SW 1271 (cell line): ENCODE results near the gene MYLK.

Experiments
- DNase-seq, 2 experiments: peaks; one replicate each; lab custom pipeline; 2025; lab: John Stamatoyannopoulos, UW

MYLK gene

GRCh38 chr3:123831420-123831819 lies 52.7 kb downstream of the MYLK start:
- DNase-seq, result peak in 1 of 2 experiments; percentile 10

- no peak for DNase-seq
These were observed 62.2 kb downstream of the MYLK start for GRCh38 chr3:123821920-123822319.

- DNase-seq, result no peak
These were observed 64.2 kb downstream of the MYLK start for GRCh38 chr3:123819949-123820348.

GRCh38 chr3:123818921-123819429 lies 65.2 kb downstream of the MYLK start:
- peak in 1 of 2 experiments; percentile 55 for DNase-seq

- no peak for DNase-seq
These were observed 65.7 kb downstream of the MYLK start for GRCh38 chr3:123818324-123818920.

DNA sequence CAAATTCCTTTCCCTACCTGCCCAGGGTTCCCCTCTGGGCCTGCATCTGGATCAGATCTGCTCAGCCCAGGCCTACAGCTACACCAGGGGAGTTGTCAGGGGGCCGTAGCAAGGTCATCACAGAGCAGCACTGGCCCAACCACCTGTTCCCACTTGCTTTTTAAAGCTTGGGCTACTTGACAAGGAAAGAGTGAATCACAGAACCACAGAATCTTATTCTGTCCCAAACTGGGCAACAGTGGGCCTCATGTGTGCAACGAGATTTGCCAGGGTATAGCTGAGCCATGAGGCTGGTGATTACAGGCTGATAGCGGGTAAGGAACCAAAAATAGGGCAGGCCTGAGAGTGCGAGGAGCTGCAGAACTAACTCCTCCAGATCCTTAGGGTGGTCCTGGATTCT lies 66.7 kb downstream of the MYLK start:
- no peak for DNase-seq

GRCh38 chr3:123816673-123817207 lies 67.4 kb downstream of the MYLK start:
- DNase-seq, result peak in 1 of 2 experiments; percentile 55

DNA sequence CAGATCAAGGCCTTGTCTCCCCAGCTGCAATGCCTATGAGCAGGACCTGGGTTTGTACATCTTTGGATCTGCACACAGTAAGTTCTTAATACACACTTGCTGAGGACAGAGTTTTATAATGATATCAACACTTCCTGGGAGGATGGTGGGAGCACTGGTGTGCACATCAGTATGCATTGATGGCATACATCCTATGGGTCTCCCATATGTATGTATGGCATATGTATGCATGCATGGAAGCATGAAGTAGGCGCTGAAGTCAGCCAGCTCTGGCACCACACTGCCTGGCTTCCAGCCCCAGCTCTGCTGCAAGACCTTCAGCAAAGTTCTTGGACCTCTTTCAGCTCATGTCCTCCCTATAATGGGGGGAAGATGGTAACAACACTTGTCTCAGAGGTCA lies 68.2 kb downstream of the MYLK start:
- DNase-seq, result no peak

DNA sequence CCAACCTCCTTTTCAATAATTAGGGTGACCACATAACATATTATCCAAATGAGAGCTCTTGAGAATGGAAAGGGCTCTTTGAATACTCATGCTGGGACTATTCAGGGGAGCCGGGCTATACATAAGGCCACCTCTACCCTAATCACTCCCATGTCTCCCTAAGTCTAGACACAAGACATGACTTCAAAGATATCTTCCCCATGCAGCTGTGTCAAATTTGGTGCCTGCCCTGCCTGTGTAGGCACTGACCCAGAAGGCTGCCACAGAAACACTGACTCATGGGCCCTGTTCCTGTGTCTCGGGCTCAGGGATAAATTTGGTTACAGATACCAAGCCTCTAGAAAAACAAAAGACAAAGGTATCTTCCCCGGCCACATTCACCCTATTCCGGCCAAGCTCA lies 70.3 kb downstream of the MYLK start:
- DNase-seq, result no peak

GRCh38 chr3:123809597-123809996 lies 74.5 kb downstream of the MYLK start:
- DNase-seq, result peak in 1 of 2 experiments; percentile 6

GRCh38 chr3:123808812-123809211 lies 75.3 kb downstream of the MYLK start:
- DNase-seq, result no peak

DNA sequence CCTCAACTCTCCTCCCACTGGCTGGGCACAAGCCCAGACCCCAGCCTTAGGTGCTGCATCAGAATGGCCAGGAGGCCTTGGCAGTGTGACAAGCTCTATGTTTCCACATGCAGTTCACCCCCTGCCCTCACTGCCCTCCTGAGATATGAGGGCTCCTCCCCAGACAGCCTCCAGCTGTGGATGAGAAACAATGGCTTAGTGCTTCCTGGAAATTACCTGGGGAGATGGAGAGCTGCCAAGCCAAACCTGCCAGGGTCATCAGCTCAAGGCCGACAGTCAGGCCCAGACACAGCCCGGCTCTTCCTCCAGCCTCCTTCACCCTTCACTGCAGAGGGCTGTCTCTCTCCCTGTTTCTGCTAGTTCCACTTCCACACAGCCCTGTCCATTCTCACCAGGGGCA lies 76.3 kb downstream of the MYLK start:
- no peak for DNase-seq

DNA sequence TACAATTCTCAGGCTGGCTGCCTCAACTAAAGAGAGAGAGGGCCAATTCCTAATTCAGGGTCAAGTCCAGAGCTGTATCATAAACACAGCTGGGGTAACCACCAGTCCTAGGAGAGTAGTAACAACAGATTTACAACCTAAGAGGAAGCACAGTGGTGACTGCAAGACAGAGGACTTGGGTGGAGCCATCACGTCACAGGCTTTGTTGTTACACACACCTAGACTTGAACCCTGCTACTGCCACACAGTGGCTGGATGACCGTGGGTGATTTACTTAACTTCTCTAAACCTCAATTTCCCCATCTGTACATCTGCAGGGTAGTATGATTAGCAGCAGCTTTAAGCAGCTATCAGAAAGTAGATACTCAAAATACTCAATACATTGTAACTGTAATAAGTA lies 78.6 kb downstream of the MYLK start:
- no peak for DNase-seq

GRCh38 chr3:123805101-123805500 lies 79.0 kb downstream of the MYLK start:
- no peak for DNase-seq

DNA sequence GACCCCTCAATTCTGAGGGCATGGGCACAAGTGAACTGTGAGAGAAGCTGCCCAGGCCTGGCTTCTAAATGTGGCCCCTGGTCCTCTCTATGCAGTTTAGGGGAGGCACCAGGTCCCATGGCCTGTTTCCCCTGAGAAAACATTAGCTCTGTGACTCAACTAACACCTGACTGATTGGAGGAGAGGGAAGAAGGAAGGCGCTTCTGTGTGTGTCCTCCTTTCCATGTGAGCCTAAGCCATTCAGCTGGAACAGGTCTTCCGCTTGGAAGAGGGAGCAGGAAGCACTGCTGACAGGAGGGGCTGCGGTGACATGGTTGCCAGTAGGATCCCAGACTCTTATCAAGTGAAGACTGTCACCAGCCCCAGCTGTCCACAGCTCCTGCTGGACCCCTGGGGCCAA lies 79.5 kb downstream of the MYLK start:
- DNase-seq, result no peak

DNA sequence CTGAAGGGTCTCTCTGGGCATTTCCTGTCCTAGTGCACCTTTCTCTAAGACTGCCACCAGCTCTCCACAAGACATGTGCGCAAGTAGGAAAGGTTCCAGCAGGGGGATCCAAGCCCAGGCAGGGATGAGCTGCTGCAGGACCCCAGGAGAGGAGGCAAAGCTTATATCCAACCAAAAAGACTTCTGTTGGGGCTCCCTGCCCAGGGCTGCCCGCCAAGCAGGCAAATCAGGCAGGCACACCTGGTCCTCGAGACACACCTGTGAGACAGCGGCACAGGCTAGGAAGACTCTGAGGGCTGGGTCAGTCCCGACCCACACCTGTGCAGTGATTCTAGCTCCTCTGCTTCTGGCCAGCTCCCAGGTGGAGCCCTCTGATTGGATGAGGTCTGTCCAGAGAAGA lies 80.6 kb downstream of the MYLK start:
- no peak for DNase-seq

DNA sequence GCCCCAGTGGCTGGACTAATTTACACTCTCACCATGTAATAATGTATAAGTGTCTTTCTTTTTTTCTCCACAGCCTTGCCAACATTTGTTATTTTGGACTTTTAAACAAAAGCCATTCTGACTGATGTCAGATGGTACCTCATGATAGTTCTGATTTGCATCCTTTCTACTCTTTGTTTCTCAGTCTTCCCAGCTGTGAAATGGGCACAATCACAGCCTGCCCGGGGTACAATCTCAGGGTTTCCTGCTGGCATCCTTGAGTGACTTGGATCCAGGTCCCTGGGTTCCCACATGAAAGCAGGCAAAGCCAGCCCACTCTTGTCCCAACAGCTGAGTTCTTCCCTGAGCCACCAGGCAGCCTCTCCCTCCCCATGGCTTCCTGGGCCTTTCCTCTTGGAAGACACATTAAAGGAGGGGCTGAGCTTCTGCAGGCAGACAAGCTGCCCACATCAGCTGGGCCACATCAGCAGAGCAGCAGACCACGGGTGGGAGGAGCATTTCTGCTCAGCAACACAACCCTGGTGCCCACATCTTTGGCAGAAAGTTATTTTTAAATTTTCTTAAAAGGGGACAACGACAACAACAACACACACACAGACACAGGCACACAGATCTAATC lies 82.0 kb downstream of the MYLK start:
- DNase-seq, result no peak

DNA sequence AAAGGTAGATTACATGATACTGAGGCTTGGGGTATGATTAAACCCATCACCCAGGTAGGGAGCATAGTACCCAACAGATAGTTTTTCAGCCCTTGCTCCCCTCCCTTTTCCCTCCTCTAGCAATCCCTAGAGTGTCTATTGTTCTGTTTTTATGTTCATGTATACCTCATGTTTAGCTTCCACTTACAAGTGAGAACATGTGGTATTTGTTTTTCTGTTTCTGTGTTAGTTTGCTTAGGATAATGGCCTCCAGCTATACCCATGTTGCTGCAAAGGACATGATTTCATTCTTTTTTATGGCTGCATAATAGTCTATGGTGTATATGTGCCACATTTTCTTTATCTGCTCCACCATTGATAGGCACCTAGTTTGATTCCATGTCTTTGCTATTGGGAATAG lies 82.7 kb downstream of the MYLK start:
- no peak for DNase-seq

DNA sequence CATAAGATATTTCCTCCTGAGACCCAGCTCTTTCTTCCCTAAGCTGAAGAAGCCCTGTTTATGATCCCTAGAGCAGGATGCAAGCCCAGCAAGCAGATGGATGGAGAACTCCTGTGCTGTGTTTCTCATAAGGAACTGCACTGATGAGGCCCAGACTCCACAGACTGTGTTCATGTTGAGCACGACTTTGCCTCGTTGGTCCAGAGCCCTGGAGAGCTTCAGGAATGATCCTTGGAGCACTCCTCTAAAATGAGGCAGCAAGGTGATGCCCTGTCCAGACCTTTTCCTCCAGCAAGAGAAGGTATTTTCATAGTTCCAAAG lies 83.8 kb downstream of the MYLK start:
- no peak for DNase-seq

DNA sequence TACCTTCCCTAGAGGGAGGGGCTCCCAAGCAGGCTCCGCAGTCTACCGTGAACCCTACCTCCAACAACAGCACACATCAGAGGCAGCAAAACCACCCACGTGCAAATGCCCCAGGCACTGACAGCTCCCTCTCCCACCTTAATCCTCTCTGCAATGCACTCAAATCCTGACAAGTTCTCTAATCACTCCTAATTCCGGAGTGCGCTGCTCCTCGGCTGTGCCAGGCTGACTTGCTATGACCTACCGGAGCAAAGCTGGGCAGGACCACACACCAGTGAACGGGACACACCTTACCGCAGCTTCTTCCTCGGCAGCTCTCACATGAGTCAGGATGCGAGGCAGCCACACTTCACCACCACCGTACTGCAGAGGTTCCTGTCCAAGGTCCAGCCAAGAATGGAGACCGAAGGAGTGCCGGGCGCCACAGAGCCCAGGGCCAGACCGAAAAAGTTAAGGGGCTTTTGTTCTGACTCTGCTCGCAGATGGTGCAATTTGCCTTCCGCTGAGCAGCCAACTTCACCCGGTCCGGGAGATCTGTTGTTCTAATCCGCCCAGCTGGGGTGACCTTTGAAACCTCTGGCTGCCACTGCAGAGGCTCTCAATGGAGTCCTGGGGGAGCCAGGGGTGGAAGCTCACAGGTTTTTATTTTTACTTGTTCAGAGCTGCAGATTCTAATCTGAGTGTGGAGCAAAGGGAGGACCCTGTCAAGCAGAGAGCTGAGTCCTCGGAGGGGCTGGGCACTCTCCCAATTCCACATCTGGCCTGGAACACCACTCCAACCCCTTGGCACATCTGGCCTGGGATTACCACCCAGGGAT lies 84.4 kb downstream of the MYLK start:
- DNase-seq, result no peak

GRCh38 chr3:123798550-123798949 lies 85.6 kb downstream of the MYLK start:
- DNase-seq, result no peak

GRCh38 chr3:123795471-123796251 lies 88.5 kb downstream of the MYLK start:
- DNase-seq, result no peak
